GM19238 (cell line): ENCODE data around the gene PTGES.

Experiments
- DNase-seq: peaks from one replicate; pipeline ENCODE4 v3.0.0; 2011; ENCODE audit warnings: low spot score; ENCODE audit not compliant: insufficient read length

PTGES gene

GRCh38 chr9:129694243-129694646, 58.6 kb downstream of the PTGES start:
- no peak for DNase-seq

GRCh38 chr9:129693741-129694140, 59.1 kb downstream of the PTGES start:
- no peak for DNase-seq

GRCh38 chr9:129692534-129692933, 60.3 kb downstream of the PTGES start:
- DNase-seq = no peak
